Prostate gland (tissue), 2 donors: ENCODE results near the gene CMTR2. TPM values are rescaled to one million over a fixed set of nuclear protein-coding genes. Genes with fewer than 3 reads are reported as not detected.
"Not testable (repeated sequence)": the region's sequence is repeated elsewhere in the genome, so short reads cannot be mapped to it uniquely, and the experiment has no call there.

ENCODE experiments used
- DNase-seq: peaks from one replicate; pipeline ENCODE4 v3.0.0-alpha.2; 2019; ENCODE audit warnings: low spot score
- H3K27ac ChIP-seq, 2 donors: fragments of 200-600 bp; sonication (generic); 2 replicates each; pipeline ENCODE4 v1.5.1; 2017 to 2019
- H3K27me3 ChIP-seq: fragments of 200-600 bp; sonication (generic); replicated peaks from 2 replicates; pipeline ENCODE4 v1.5.1; 2019; ENCODE audit not compliant: insufficient read depth
- H3K36me3 ChIP-seq, 2 donors: fragments of 200-600 bp; sonication (generic); 1 replicate in 1 of 2; 2 replicates in 1 of 2; pipeline versions ENCODE4 v1.5.1 to v1.8.1; 2017 to 2019
- H3K4me1 ChIP-seq: fragments of 200-600 bp; sonication (generic); replicated peaks from 2 replicates; pipeline ENCODE4 v1.5.1; 2019
- H3K4me3 ChIP-seq, 2 donors: fragments of 200-600 bp; sonication (generic); 2 replicates each; pipeline ENCODE4 v1.5.1; 2017 to 2019
- H3K9me3 ChIP-seq: fragments of 200-600 bp; sonication (generic); 2 replicates; pipeline ENCODE4 v1.5.1; 2017
- POLR2A ChIP-seq: fragments of 450-650 bp; IDR thresholded peaks from one replicate; pipeline ENCODE4 v1.6.1; 2016; ENCODE audit warnings: antibody characterized with exemption, mild to moderate bottlenecking
- POLR2AphosphoS5 ChIP-seq: sonication (generic); formaldehyde crosslinking; IDR thresholded peaks from one replicate; pipeline ENCODE4 v1.6.1; 2017; ENCODE audit warnings: antibody characterized with exemption
- WGBS: methylation state at CpG from one replicate; pipeline ENCODE4 v1.1.5; 2018; 5-methylcytosine and 5-hydroxymethylcytosine counted together
- intact Hi-C: fragments of 100-400 bp; cut with DNase I; formaldehyde crosslinking; loops from one replicate; pipeline ENCODE4 v1.14.2; 2022
- total RNA-seq, 2 donors: library from RNA; depleted of rRNA; stranded (reverse); fragments of >200 nt; gene quantifications; one replicate each; pipeline ENCODE4 v1.1.0, GENCODE V29; 2016
- TF ChIP-seq, protein P1 (sequence below), 4 experiments: fragments of 200-600 bp in 2 of 4; fragments of 450-650 bp in 2 of 4; sonication (generic) in 2 of 4; IDR thresholded peaks; 1 replicate in 3 of 4; 2 replicates in 1 of 4; pipeline ENCODE4 v1.5.1; 2016 to 2019; ENCODE audit warnings: antibody characterized with exemption in 4 of 4, mild to moderate bottlenecking in 2 of 4, moderate library complexity in 2 of 4

Gene CMTR2
- total RNA-seq, 2 donors from 2014 or later, result 16.6 to 26.2 TPM

DNA sequence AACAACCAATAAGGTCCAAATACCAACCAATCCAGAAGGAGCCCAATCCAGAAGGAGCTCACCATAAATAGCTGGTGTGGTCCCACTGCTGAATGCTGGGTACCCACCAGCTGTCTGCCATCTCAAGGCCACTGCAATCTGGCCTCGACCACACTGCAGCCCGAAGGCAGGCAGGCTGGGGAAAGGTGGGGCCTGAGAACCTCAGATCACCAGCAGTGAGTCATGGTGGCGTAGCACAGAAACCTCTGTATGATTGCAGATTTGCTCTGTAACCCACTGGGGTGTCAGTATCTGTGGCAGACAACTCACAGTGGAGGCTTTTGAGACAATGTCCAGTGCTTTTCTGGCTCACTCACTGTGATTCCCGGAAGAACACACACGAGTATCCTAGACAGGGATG, 14.7 kb upstream of the CMTR2 start:
- H3K4me3 ChIP-seq, result no peak overlapping the region
- 86% methylated on average over 5 of the region's 5 CpGs for WGBS
- intact Hi-C loops, result no loop called here

DNA sequence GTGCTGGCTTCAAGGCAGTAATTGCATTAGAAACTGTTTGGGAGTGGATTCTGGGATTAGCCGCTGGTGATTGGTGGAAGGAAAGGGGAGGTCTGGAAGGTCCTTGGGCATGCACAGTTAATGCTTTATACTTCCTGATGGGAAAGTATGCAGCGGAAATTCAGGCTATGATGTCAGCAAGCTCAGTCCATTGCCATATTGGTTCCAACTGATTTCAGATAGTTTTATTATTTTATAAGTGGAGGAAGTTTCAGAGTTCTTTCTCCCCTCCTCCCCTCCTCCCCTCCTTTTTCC, 8.1 kb upstream of the CMTR2 start:
- TF ChIP-seq POLR2A, result no peak
- no peak for TF ChIP-seq POLR2AphosphoS5
- TF ChIP-seq, protein P1, sequence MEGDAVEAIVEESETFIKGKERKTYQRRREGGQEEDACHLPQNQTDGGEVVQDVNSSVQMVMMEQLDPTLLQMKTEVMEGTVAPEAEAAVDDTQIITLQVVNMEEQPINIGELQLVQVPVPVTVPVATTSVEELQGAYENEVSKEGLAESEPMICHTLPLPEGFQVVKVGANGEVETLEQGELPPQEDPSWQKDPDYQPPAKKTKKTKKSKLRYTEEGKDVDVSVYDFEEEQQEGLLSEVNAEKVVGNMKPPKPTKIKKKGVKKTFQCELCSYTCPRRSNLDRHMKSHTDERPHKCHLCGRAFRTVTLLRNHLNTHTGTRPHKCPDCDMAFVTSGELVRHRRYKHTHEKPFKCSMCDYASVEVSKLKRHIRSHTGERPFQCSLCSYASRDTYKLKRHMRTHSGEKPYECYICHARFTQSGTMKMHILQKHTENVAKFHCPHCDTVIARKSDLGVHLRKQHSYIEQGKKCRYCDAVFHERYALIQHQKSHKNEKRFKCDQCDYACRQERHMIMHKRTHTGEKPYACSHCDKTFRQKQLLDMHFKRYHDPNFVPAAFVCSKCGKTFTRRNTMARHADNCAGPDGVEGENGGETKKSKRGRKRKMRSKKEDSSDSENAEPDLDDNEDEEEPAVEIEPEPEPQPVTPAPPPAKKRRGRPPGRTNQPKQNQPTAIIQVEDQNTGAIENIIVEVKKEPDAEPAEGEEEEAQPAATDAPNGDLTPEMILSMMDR (IDR thresholded peaks at IDR 0.05), result no peak
- no peak for DNase-seq
- Histone ChIP-seq H3K36me3 (no peaks in the 10 kb centered on the region), H3K4me3 (no peak overlapping the region), H3K27me3 (no peaks in the 10 kb centered on the region), H3K27ac (no peak overlapping the region), H3K9me3 (no peaks in the 10 kb centered on the region), H3K4me1 (no peaks in the 10 kb centered on the region)
- intact Hi-C loops, result no loop called here
- WGBS, result 59% methylated on average over 2 of the region's 2 CpGs

More for the DNA sequence above, 14.7 kb upstream of the CMTR2 start:
- no peaks in the 10 kb centered on the region for H3K9me3 ChIP-seq
- H3K36me3 ChIP-seq, result no peaks in the 10 kb centered on the region
- H3K27ac ChIP-seq, result no peak overlapping the region
- no peaks in the 10 kb centered on the region for H3K4me1 ChIP-seq
- no peak for DNase-seq
- TF ChIP-seq, protein P1 (IDR thresholded peaks at IDR 0.05), result no peak
- no peak for TF ChIP-seq POLR2AphosphoS5
- no peak for TF ChIP-seq POLR2A
- H3K27me3 ChIP-seq, result no peaks in the 10 kb centered on the region

DNA sequence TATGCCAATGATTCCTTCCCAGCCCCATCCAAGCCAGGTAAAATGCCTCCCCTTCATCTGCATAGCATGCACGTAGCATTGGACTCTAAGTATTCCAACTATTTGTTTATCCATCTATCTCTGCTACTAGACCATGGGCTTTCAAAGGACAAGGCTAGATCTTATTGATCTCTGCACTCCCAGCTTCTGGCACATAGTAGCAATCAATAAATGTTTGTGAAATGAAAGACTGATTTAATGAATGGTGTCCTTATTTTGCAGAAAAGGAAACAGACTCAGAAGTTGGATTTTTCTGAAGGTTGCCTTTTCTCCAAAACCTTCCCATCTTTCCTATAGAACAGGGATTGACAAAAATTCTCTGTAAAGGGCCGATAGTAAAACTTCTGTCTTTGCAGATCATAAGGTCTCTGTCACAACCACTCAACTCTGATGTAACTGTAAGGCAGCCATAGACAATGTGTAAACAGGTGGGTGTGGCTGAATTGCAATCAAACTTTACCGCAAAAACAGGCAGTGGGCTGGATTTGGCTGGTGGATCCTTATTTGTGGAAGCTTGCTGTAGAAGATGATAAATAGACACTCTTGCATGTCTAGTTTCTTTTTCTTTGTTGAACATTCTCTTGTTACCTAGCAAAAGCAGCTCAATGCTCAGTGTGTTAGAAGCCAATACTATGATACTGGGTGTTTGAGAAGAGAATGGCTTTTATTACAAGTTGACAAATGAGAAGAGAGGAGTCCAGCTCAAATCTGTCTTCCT, 7.6 kb upstream of the CMTR2 start:
- no peaks in the 10 kb centered on the region for H3K27me3 ChIP-seq
- WGBS, result 35% methylated on average over 3 of the region's 3 CpGs
- DNase-seq, result no peak
- no peaks in the 10 kb centered on the region for H3K36me3 ChIP-seq
- TF ChIP-seq, protein P1 (IDR thresholded peaks at IDR 0.05), result no peak
- intact Hi-C loops, result no loop called here
- no peak overlapping the region for H3K27ac ChIP-seq
- no peaks in the 10 kb centered on the region for H3K9me3 ChIP-seq
- H3K4me1 ChIP-seq, result no peaks in the 10 kb centered on the region
- H3K4me3 ChIP-seq, result no peak overlapping the region

DNA sequence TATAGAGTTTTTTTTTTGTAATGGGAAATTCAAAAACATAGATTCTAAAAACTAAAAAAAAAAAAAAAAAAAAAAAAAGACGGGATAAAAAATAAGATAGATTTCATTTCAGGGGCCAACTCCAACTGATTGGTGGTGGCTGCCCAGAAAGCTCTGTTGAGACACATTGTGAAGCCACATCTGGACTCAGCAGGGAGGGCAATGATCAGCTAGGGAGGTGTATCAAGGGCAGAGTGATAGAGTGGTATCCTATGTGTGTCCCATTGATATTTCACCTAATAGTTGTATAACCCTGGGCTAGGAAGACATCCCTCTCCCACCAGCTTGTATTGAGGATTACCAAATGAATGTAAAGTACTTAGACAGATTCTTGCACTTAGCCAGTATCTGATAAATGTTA, 6.7 kb upstream of the CMTR2 start:
- TF ChIP-seq, protein P1 (IDR thresholded peaks at IDR 0.05), result no peak
- no peak for TF ChIP-seq POLR2A
- TF ChIP-seq POLR2AphosphoS5, result no peak
- Histone ChIP-seq H3K4me1 (no peaks in the 10 kb centered on the region), H3K9me3 (no peaks in the 10 kb centered on the region), H3K27me3 (no peaks in the 10 kb centered on the region), H3K36me3 (no peaks in the 10 kb centered on the region), H3K27ac (no peak overlapping the region), H3K4me3 (no peak overlapping the region)
- 87% methylated on average over 1 of the region's 1 CpG for WGBS
- no peak for DNase-seq
- intact Hi-C loops, result no loop called here

- intact Hi-C loops, result no loop called here
Measured at GRCh38 chr16:71293919-71294318, 4.7 kb upstream of the CMTR2 start.

GRCh38 chr16:71292095-71292494, 2.9 kb upstream of the CMTR2 start:
- H3K4me1 ChIP-seq, intact Hi-C loops, H3K9me3 ChIP-seq, H3K27me3 ChIP-seq, DNase-seq, H3K27ac ChIP-seq, H3K36me3 ChIP-seq, H3K4me3 ChIP-seq: not testable (repeated sequence)
- WGBS, result 70% methylated on average over 3 of the region's 3 CpGs

More at GRCh38 chr16:71293919-71294318, 4.7 kb upstream of the CMTR2 start:
- Histone ChIP-seq H3K4me1 (no peaks in the 10 kb centered on the region), H3K4me3 (no peak overlapping the region), H3K27me3 (no peaks in the 10 kb centered on the region), H3K36me3 (no peaks in the 10 kb centered on the region), H3K27ac (no peak overlapping the region), H3K9me3 (no peaks in the 10 kb centered on the region)
- TF ChIP-seq POLR2AphosphoS5 (no peak), POLR2A (no peak)
- TF ChIP-seq, protein P1 (IDR thresholded peaks at IDR 0.05), result no peak
- WGBS, result 17% methylated on average over 1 of the region's 1 CpG
- DNase-seq, result no peak
